Measurements from ENCODE around the gene CELF4.

Gene CELF4

DNA sequence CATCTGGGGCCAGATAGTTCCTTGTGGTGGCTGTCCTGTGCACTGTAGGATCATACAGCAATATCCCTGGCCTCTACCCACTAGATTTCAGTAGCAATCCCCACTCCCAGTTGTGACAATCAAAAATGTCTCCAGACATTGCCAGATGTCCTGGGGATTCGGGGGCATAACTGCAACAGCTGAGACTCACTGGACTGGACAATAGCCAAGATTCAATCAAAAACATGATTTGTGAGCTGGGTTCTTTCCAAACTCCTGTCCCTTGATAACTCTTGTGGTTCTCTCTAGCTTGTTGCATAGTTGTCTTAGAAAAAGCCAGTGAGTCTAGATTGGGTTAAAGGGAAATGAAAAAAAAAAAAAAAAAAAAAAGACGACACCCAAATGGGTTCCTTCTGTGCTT is 293.4 kb downstream of the CELF4 start:
- TF ChIP-seq GATA3 (IDR thresholded peaks at IDR 0.05; ENCODE audit: low read depth, low read length), result no peak
- TF ChIP-seq GATA2 (IDR thresholded peaks at IDR 0.05; ENCODE audit: low read depth, low read length), result no peak

- no peak for TF ChIP-seq GATA2 (IDR thresholded peaks at IDR 0.05; ENCODE audit: low read depth, low read length)
- TF ChIP-seq GATA3 (IDR thresholded peaks at IDR 0.05; ENCODE audit: low read depth, low read length), result no peak
Observed at GRCh38 chr18:37270666-37271052, 294.9 kb downstream of the CELF4 start.

- TF ChIP-seq GATA2 (IDR thresholded peaks at IDR 0.05; ENCODE audit: low read depth, low read length), result no peak
- no peak for TF ChIP-seq GATA3 (IDR thresholded peaks at IDR 0.05; ENCODE audit: low read depth, low read length)
Observed at GRCh38 chr18:37270038-37270665, 295.4 kb downstream of the CELF4 start.

DNA sequence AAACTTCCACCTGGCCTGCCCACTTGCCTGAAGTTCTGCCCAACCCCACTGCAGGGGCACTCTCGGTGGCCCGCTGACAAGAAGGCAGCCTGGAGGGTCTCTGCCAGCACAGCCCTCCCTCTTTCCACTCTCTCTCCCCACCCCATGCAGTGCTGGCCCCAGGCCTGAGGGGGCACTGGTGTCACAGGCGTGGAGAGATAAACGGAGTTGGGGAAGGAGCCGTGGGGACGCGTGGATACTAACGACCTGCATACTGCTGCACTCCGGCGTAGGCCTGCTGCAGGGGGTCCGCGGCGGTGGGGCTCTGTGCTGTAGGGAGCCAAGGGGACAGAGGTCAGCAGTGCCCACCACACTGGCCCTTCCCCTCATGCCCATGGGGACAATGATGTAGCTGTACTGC is 299.3 kb downstream of the CELF4 start:
- TF ChIP-seq GATA3 (IDR thresholded peaks at IDR 0.05; ENCODE audit: low read depth, low read length) (no peak), GATA2 (IDR thresholded peaks at IDR 0.05; ENCODE audit: low read depth, low read length) (no peak)

GRCh38 chr18:37265382-37265781 is 300.2 kb downstream of the CELF4 start:
- TF ChIP-seq GATA3 (IDR thresholded peaks at IDR 0.05; ENCODE audit: low read depth, low read length) (no peak), GATA2 (IDR thresholded peaks at IDR 0.05; ENCODE audit: low read depth, low read length) (no peak)

GRCh38 chr18:37264956-37265355 is 300.6 kb downstream of the CELF4 start:
- no peak for TF ChIP-seq GATA3 (IDR thresholded peaks at IDR 0.05; ENCODE audit: low read depth, low read length)
- no peak for TF ChIP-seq GATA2 (IDR thresholded peaks at IDR 0.05; ENCODE audit: low read depth, low read length)

- TF ChIP-seq GATA3 (IDR thresholded peaks at IDR 0.05; ENCODE audit: low read depth, low read length) (no peak), GATA2 (IDR thresholded peaks at IDR 0.05; ENCODE audit: low read depth, low read length) (no peak)
Observed at GRCh38 chr18:37261988-37262387, 303.6 kb downstream of the CELF4 start.

DNA sequence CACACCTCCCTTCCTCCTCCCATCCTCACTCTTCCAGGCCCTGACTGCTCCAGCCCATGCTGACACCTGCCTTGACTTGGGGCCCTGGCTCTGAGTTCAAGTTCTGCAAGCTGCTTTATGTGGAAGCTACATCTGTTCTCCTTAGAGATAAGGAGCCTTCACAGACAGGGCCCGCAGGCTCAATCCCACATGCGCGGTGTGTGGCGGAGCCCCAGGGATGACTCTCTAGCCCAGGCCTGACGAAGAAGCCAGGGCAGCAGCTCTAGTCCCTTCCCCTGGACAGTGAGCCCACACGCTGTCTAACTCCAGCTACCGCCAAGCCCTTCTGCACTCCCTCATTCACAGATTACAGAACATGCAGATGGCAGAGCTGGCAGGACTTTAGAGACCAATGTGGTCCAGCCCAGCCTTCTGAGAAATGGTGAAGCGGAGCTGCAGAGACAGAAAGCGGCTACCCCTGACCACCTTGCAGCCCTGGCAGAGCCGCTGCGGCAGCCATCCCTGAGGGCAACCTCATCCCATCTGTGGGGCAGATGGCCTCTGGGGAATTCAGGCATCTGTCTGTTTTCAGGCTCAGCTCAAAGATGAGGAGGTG is 304.3 kb downstream of the CELF4 start:
- TF ChIP-seq GATA3 (IDR thresholded peaks at IDR 0.05; ENCODE audit: low read depth, low read length), result no peak
- TF ChIP-seq GATA2 (IDR thresholded peaks at IDR 0.05; ENCODE audit: low read depth, low read length), result no peak; the same call in 1 of the 2 replicates

- no peak for TF ChIP-seq GATA3 (IDR thresholded peaks at IDR 0.05; ENCODE audit: low read depth, low read length)
- TF ChIP-seq GATA2 (IDR thresholded peaks at IDR 0.05; ENCODE audit: low read depth, low read length), result no peak
Observed at GRCh38 chr18:37260367-37261093, 305.1 kb downstream of the CELF4 start.

- TF ChIP-seq GATA2 (IDR thresholded peaks at IDR 0.05; ENCODE audit: low read depth, low read length), result no peak
- TF ChIP-seq GATA3 (IDR thresholded peaks at IDR 0.05; ENCODE audit: low read depth, low read length), result no peak
Observed at GRCh38 chr18:37259711-37260110, 305.9 kb downstream of the CELF4 start.

DNA sequence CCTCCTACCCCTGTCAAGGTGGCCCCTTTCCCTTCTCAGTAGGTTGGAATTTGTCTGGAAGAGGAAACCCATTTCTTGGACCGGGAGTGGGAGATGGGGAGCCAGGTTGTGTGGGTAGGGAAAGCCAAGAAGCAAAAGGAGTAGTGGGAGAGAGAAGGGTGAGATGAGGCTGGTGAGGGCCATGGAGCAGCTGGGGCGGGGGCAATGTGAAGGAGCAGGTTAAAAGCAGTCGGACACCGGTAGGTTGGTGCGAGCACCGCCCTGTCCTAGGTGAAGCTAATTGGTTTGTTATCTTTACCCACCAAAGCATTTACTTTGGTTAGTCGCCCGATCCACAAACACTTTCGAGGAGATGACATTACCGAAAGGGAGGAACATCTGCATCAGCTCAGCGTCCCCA is 306.8 kb downstream of the CELF4 start:
- TF ChIP-seq GATA2 (IDR thresholded peaks at IDR 0.05; ENCODE audit: low read depth, low read length), result no peak
- no peak for TF ChIP-seq GATA3 (IDR thresholded peaks at IDR 0.05; ENCODE audit: low read depth, low read length)

GRCh38 chr18:37258131-37258530 is 307.5 kb downstream of the CELF4 start:
- no peak for TF ChIP-seq GATA3 (IDR thresholded peaks at IDR 0.05; ENCODE audit: low read depth, low read length)
- TF ChIP-seq GATA2 (IDR thresholded peaks at IDR 0.05; ENCODE audit: low read depth, low read length), result no peak

- TF ChIP-seq GATA3 (IDR thresholded peaks at IDR 0.05; ENCODE audit: low read depth, low read length) (no peak), GATA2 (IDR thresholded peaks at IDR 0.05; ENCODE audit: low read depth, low read length) (no peak)
Observed at GRCh38 chr18:37254973-37255372, 310.6 kb downstream of the CELF4 start.

DNA sequence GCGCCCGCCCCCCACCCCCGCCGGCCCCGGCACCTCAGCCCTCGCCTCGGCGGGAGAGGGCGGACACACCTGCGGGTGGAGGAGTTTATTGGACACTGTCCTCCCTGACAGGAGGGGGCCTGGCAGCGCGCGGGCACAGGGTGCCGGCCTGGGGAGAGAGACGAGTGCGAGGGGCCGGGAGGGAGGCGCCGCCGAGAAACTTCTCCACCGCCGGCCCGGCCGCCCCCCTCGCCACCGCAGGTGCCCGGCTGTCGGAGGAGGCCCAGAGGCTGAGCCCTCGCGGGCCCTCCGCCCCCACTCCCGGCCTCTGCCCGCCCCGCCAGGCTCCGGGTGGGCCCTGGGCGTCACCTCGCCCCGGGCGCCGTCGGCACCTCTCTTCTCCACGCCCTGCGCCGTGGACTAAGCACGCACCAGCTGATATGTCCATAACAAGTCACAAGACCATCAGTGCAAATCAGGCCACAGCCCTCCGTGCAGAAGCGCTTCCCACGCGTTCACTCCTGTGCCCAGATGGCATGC is 311.3 kb downstream of the CELF4 start:
- TF ChIP-seq GATA3 (IDR thresholded peaks at IDR 0.05; ENCODE audit: low read depth, low read length) (no peak), GATA2 (IDR thresholded peaks at IDR 0.05; ENCODE audit: low read depth, low read length) (no peak)

Measured in SH-SY5Y (cell line).